GM12872 (cell line): ENCODE measurements around the gene NXPH4.

Source experiments
- TF ChIP-seq, protein P1 (sequence below): IDR thresholded peaks from 3 replicates; pipeline ENCODE4 v1.5.1; 2011; ENCODE audit warnings: low read depth, mild to moderate bottlenecking, low read length, moderate library complexity; ENCODE audit not compliant: insufficient read depth

NXPH4 gene

DNA sequence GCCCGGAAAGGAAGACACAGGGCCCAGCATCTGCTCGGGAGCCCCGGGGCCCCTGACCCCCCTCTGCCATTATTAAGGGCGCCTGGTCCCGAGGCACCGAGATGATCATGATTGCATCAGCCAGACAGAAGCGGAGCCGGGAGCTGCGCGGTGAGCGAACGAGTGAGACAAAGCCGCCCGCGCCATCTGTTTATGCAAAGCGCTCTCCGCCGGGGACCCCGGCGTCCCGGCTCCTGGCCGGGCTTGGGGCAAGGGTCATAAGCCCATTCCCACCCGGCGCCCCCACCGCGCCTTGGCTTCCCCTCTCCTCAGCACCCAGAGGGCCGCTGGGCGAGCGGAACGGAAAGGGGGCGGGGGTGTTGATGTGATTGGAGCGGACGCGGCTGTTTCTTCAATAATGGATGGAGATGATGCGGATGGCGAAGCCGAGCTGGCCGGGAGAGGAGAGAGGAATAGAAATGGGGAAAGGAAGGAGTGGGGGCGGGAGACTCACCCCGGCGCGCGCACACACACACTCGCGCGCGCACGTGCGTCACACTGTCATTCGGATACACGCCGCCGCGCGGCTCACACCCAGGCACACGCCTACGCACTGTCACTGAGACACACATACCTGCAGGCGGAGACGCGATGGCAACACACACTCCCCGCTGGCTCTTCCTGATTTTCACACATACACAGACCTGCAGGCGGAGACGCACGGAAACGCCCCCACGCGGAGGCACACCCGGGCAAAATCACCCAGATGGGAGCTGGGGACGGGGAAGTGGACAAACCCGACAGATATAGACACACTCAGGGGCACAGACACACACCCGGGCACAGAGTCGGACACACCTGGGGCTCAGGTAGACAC is 23.7 kb downstream of the NXPH4 start:
- TF ChIP-seq, protein P1, sequence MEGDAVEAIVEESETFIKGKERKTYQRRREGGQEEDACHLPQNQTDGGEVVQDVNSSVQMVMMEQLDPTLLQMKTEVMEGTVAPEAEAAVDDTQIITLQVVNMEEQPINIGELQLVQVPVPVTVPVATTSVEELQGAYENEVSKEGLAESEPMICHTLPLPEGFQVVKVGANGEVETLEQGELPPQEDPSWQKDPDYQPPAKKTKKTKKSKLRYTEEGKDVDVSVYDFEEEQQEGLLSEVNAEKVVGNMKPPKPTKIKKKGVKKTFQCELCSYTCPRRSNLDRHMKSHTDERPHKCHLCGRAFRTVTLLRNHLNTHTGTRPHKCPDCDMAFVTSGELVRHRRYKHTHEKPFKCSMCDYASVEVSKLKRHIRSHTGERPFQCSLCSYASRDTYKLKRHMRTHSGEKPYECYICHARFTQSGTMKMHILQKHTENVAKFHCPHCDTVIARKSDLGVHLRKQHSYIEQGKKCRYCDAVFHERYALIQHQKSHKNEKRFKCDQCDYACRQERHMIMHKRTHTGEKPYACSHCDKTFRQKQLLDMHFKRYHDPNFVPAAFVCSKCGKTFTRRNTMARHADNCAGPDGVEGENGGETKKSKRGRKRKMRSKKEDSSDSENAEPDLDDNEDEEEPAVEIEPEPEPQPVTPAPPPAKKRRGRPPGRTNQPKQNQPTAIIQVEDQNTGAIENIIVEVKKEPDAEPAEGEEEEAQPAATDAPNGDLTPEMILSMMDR: no peak; the same call in 2 of the 3 replicates

DNA sequence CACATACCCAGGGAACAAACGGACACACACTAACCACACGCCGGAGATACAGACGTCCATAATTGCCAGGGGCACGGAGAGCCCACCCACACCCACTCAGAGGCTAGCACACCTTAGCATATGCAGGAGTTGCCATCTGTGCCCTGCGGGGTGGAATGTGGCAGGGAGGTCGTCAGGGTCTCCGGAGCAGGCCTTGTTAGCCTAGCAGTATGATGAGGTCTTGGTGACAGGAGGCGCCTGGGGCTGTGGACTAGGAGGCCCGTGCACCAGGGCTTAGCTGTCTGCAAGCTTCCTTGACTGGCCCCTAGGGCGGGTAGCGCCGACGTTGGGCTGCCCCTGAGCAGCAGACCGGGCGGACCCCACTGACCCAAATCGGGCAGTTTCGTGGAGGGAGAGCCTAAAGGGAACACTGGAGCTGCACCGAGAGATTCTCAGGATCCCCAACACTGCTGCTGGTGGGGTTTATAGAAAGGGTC is 24.4 kb downstream of the NXPH4 start:
- TF ChIP-seq, protein P1: peak; percentile 4; the same call in 1 of the 3 replicates

DNA sequence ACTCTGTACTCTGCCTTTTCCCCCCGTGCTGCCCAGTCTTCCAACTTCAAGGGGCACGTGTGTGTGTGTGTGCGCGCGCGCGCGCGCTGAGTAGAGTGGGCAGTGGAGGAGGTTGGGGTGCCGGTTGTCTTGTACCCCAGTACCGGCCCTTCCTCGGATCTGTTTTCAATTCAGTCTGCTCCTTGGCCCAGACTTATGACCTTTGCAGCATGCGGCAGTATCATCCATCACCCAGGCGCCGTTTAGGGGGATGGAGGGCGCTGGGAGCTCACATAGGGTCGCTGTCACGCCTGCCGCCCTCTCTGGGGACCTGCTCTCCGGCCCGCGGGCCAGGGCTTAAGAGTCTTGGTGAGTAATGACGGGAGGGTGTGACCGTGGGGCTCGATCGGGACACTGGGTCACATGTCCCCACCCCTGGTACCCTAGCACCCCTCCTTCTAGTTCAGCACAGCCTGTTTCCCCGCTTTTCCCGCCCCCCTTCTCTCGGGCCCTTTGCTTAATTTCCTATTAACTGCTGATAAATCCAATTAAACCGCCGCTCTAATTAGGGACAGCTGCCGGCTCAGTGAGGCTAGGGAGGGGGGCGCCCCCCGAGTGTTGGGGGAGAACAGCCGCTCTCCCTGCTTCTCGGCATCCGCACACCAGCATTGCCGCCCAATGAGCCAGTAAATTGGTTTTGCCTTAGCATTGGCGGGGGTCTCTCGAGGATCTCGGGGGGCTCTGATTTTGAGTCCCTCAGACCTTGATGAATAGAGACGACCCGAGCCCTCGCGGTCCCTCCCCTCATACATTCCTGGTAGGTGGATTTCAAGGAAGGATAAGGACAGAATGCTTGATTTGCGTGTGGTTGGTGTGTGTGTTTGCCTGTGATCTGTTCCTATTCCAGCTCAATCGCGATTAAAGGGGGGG is 25.1 kb downstream of the NXPH4 start:
- TF ChIP-seq, protein P1: no peak

DNA sequence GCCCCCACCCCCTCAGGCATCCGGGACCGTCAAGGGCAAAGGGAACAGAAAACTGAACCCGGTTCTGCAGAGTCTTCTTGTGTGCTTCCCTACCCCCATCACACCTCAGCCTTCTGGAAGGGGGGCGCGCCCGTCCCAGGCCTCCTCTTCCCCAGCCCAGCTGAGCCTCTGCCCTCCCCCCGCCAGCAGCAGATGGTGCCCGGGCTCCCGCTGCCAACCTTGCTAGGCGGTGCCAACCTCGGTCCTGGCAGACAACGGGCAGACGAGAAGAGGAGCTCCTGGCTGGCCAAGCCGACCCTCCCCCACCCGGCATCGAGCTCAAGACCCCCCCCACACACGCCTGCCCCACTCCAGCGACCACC is 25.7 kb downstream of the NXPH4 start:
- TF ChIP-seq, protein P1: no peak

DNA sequence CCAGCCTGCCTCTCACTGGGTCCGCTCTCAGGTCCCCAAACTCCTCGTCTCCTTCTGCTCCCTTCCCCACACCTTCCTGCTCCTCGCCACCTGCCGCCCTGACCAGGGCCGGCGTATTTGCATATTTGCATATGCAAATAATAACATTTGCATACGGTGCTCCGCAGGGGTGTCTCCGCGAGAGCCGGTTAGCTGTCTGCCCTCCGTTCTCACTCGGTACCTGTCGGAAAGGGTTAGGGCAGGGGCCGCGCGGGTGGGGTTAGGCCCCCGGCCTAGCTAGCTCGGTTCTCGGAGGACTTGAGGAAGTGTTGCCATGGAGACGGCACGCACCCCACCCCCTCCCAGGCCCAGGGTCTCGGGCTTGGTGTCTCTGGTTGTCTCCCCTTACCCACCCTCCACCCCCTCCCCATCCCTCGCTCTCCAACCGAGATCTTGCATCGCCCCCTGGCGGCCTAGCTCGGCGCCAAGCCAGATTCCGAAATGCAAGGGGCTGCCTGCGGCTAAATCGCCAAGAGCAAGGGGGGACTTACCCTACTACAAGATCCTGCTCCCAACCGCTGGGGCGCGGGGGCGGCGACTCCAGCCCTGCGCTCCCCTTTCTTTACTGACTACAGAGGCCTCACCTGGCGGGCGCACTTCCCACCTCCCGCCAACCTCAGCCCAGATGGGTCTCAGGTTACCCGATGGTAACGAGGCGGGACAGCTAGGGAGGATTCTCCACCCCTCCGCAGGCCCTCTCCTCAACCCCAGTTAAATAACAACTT is 26.3 kb downstream of the NXPH4 start:
- TF ChIP-seq, protein P1: peak; percentile 72

DNA sequence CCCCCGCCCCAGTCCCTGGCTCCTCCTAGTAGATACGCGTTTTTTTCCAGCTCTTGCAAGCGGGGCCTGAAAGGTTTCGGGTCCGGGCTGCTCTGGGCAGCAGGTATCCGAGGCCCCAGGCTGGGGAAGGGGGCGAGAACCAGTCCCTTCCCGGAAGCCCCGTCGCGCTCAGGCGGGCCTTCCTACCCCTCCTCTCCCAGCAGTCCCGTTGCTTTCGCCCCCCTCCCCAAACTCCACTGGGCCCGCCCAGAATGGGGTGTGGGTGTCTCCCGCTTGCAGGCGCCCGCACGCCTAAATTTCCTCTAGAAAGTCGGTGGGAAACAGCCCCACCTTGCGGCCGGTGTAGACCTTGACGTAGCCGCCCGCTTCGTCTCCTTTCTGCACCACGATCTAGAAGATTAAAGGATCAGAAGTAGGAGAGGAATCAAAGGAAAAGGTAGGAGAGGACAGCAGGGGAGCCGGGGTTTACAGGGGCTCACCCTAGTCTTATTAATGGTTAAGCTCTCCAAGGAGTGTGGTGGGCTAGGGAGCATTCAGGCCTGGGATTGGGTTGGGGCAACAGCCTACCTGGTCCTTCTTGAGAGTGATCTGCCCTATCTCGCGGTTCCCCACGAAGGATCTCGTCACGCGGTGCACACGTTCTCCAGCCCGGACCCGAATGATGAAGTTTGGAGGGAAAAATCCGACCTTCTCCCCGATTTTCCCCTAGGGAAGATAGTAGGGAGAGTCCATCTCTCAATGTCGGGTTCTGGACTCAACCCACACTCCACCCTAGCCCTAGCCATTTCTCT is 27.1 kb downstream of the NXPH4 start:
- TF ChIP-seq, protein P1: peak; percentile 73
